Measurements from ENCODE around the gene BCAM. TPM values are rescaled to one million over a fixed set of nuclear protein-coding genes. Genes with fewer than 3 reads are reported as not detected.

BCAM gene
- total RNA-seq, 2 experiments from 2014 or later, result not detected

GRCh38 chr19:44765033-44765948 lies 43.6 kb upstream of the BCAM start:
- intact Hi-C loops (cut with micrococcal nuclease; ENCODE audit: unreplicated experiment), result no loop called here
- Histone ChIP-seq H3K4me3 (ENCODE audit: low read depth, low read length, poor library complexity, severe bottlenecking) (no peak overlapping the region), H3K4me2 (ENCODE audit: low read length) (no peak overlapping the region), H4K20me1 (ENCODE audit: insufficient read depth, low read length) (no peaks in the 10 kb centered on the region), H2AFZ (ENCODE audit: low read length) (no peak overlapping the region), H3K9me3 (ENCODE audit: low read length) (no peaks in the 10 kb centered on the region), H3K4me1 (ENCODE audit: insufficient read depth, low read length, poor library complexity, severe bottlenecking) (peaks cover 9% of the 10 kb centered on the region), H3K9me2 (ENCODE audit: insufficient read depth, low read length) (no peaks in the 10 kb centered on the region), H3K36me3 (ENCODE audit: insufficient read depth, low read length) (peaks cover 12% of the 10 kb centered on the region), H3K27ac (ENCODE audit: low read depth, low read length, poor library complexity, severe bottlenecking) (no peak overlapping the region), H3K79me2 (ENCODE audit: insufficient read depth, low read depth, low read length) (no peaks in the 10 kb centered on the region)
- TF ChIP-seq CTCF (conservative IDR thresholded peaks at IDR 0.05; ENCODE audit: low read length) (no peak), EZH2phosphoT487 (IDR thresholded peaks at IDR 0.05; ENCODE audit: borderline replicate concordance, low read depth, low read length) (no peak)
- POLR2A ChIA-PET, result interaction anchor here (0.7 to 0.8 kb wide), 2 partner anchors 29 to 81 kb away, joined by 3 to 6 read pairs; partner anchors contain the start of gene NECTIN2
- no peak for DNase-seq (ENCODE audit: low spot score)
- BruUV-seq (replicated peaks), result no TSS peak
- CTCF ChIA-PET (ENCODE audit: unreplicated experiment), result interaction anchor here (0.8 to 0.9 kb wide), 2 partner anchors 41 to 76 kb away, joined by 3 to 8 read pairs; no protein-coding TSS in a partner anchor

GRCh38 chr19:44765949-44766335 lies 43.0 kb upstream of the BCAM start:
- POLR2A ChIA-PET, result interaction anchor here (0.7 to 1.2 kb wide), 3 partner anchors 21 to 80 kb away, joined by 3 to 6 read pairs (median 3); partner anchors contain the start of gene NECTIN2
- CTCF ChIA-PET (ENCODE audit: unreplicated experiment), result interaction anchor here (0.8 kb wide), 1 partner anchor 77 kb away, joined by 8 read pairs; no protein-coding TSS in a partner anchor
- H3K36me3 ChIP-seq (ENCODE audit: insufficient read depth, low read length), result peaks cover 6% of the 10 kb centered on the region
- DNase-seq (ENCODE audit: low spot score), result no peak
- H3K79me2 ChIP-seq (ENCODE audit: insufficient read depth, low read depth, low read length), result no peaks in the 10 kb centered on the region
- H3K4me2 ChIP-seq (ENCODE audit: low read length), result no peak overlapping the region
- H4K20me1 ChIP-seq (ENCODE audit: insufficient read depth, low read length), result no peaks in the 10 kb centered on the region
- H3K9me3 ChIP-seq (ENCODE audit: low read length), result no peaks in the 10 kb centered on the region
- peaks cover 11% of the 10 kb centered on the region for H3K4me1 ChIP-seq (ENCODE audit: insufficient read depth, low read length, poor library complexity, severe bottlenecking)
- intact Hi-C loops (cut with micrococcal nuclease; ENCODE audit: unreplicated experiment), result no loop called here
- no peak overlapping the region for H2AFZ ChIP-seq (ENCODE audit: low read length)
- no peaks in the 10 kb centered on the region for H3K9me2 ChIP-seq (ENCODE audit: insufficient read depth, low read length)
- no peak overlapping the region for H3K4me3 ChIP-seq (ENCODE audit: low read depth, low read length, poor library complexity, severe bottlenecking)
- no peak overlapping the region for H3K27ac ChIP-seq (ENCODE audit: low read depth, low read length, poor library complexity, severe bottlenecking)
- TF ChIP-seq CTCF (conservative IDR thresholded peaks at IDR 0.05; ENCODE audit: low read length) (no peak), EZH2phosphoT487 (IDR thresholded peaks at IDR 0.05; ENCODE audit: borderline replicate concordance, low read depth, low read length) (no peak)
- BruUV-seq (replicated peaks), result no TSS peak
